ENCODE data around the gene ODR4. TPM values are rescaled to one million over a fixed set of nuclear protein-coding genes. Genes with fewer than 3 reads are reported as not detected.

ODR4 gene
- 6.9 and 14.9 TPM in 2 replicates for total RNA-seq

GRCh38 chr1:186375152-186375928, at the start of gene ODR4, which contains the start of gene TPR:
ODR4 (plus strand) TSS chr1:186375838; CDS start chr1:186379786, 3,948 bp downstream.
TPR (minus strand) TSS chr1:186375253; CDS start chr1:186375028, 225 bp downstream.

GRCh38 chr1:186461014-186461413, 85.4 kb downstream of the ODR4 start, which contains the start of gene PDC:
PDC (minus strand) TSS chr1:186461114; CDS start chr1:186449459, 11,655 bp downstream.

Other genes with a start within 250 kb of the ODR4 start
- gene PRG4, start 79.6 kb upstream of the ODR4 start, total RNA-seq, result 0.93 and 3.1 TPM in 2 replicates
- gene TPR, start 585 bp upstream of the ODR4 start, total RNA-seq, result 29.1 and 45.4 TPM in 2 replicates
- not detected in 2 replicates for gene PDC, start 85.3 kb downstream of the ODR4 start, total RNA-seq

Data from pericardium fibroblast (primary cell).